Fibroblast of pulmonary artery (primary cell): ENCODE measurements around the gene ARFRP1.

Experiments
- DNase-seq: peaks from one replicate; pipeline ENCODE4 v3.0.0-alpha.2; 2010; ENCODE audit warnings: low read depth
- H3K4me3 ChIP-seq: replicated peaks from 2 replicates; pipeline ENCODE4 v1.5.1; 2011; ENCODE audit warnings: low read depth, mild to moderate bottlenecking, control low read depth, low read length, moderate library complexity
- CTCF ChIP-seq: IDR thresholded peaks from 2 replicates; pipeline ENCODE4 v1.5.1; 2011; ENCODE audit warnings: mild to moderate bottlenecking, control low read depth, low read length, inconsistent platforms; ENCODE audit errors: missing control alignments

ARFRP1 gene

GRCh38 chr20:63746751-63747315 is 39.1 kb upstream of the ARFRP1 start:
- DNase-seq, result no peak
- no peak overlapping the region for H3K4me3 ChIP-seq
- TF ChIP-seq CTCF, result no peak

- H3K4me3 ChIP-seq, result no peak overlapping the region
- no peak for DNase-seq
- TF ChIP-seq CTCF, result no peak
Measured at GRCh38 chr20:63745961-63746731, 38.4 kb upstream of the ARFRP1 start.

GRCh38 chr20:63745424-63745805 is 37.6 kb upstream of the ARFRP1 start:
- no peak overlapping the region for H3K4me3 ChIP-seq
- DNase-seq, result no peak
- no peak for TF ChIP-seq CTCF

- DNase-seq, result no peak
- no peak for TF ChIP-seq CTCF
- no peak overlapping the region for H3K4me3 ChIP-seq
Measured at GRCh38 chr20:63744574-63745423, 37.0 kb upstream of the ARFRP1 start.

- TF ChIP-seq CTCF, result no peak
- no peak for DNase-seq
- no peak overlapping the region for H3K4me3 ChIP-seq
Measured at GRCh38 chr20:63744158-63744557, 36.4 kb upstream of the ARFRP1 start.

- no peak for DNase-seq
- TF ChIP-seq CTCF, result no peak
- H3K4me3 ChIP-seq, result no peak overlapping the region
Measured at GRCh38 chr20:63743210-63743970, 35.6 kb upstream of the ARFRP1 start.
